Activated CD8-positive, alpha-beta memory T cell treated with anti-CD3 and anti-CD28 coated beads for 24 hours (primary cell): ENCODE measurements around the gene SFT2D2.

ENCODE experiments used
- DNase-seq: peaks from one replicate; pipeline ENCODE4 v3.0.0-alpha.2; 2020

Gene SFT2D2

DNA sequence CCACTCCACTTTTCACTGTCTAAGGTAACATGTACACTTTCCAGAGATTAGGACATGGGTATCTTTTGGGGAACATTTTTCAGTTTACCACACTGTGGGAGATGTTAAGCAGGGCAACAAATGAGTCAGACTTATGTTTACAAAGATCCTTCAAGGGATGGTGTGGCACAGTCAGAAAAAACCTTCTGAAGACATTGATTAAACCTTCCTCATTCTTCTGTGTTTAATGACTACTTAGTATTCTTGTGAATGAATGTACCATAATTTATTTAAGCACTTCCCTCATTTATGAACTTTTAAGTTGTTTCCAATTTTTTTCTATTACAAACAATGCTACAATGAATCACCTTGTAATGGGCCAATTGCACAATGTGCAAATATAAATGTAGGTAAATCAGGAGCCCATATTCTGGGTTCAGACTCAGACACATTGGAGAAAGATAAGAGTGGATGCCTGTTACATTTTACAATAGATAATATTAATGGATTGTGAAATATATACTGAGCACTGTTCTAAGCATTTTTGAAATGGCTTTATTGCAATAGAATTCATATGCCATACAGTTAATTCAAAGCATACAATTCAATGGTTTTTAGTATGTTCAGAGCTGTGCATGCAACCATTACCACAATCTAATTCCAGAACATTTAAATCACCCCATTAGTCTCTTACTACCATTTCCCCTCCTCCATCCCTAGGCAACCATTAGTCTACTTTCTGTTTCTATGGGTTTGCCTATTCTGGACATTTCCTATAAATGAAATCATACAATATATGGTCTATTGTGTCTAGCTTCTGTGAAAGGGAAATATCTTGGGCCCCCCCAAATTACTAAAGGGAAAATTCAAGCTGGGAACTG is 1.9 kb upstream of the SFT2D2 start:
- no peak for DNase-seq

DNA sequence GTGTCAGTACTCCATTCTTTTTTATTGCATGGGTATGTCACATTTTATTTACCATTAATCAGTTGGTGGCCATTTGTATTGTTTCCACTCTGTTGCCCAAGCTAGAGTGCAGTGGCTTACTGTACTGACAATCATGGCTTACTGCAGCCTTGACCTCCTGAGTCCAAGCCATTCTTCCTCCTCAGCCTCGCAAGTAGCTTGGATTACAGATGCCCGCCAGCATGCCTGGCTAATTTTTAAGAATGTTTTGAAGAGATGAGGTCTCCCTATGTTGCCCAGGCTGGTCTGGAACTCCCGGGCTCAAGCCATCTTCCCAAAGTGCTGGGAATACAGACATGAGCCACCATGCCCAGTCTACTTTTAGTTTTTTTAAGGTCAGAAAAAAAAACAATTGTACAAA is 813 bp upstream of the SFT2D2 start:
- DNase-seq = no peak

DNA sequence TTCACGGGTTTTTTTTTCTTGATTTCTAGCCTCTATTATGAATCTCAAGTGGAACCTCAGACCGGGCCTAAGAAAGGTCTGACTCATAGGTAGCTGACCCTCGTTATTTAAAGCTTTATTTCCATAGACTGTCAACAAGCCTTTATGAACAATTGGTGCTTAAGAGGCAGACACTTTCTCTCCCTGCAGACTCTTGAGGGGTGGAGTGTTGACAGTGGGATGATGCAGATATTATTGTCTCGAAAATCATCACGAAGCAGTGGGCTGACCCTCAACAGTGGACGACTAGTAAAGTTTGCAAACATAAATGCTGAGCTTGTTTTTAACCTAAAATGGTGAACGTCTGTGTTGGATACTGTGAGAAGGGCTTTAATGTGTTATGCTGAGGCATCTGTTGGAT is 1.8 kb downstream of the SFT2D2 start:
- no peak for DNase-seq

DNA sequence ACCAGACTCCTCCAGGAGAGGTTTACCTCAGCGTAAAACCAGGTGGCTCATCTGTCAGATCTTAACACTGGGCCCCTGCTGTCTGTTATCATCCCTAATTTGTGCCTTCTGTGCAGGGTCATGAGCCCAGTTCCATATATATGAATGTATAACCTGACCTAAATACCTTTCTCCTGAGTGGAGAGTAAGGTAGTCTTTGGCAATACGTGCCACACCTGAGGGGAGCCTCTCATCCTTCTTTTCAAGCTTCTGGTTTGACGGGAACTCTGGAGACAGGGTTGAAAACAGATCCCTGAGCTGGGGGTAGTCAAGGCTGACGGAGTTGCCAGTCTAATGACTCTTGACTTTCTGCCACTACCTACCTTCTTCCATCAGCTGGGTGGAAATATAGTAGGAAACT is 4.1 kb downstream of the SFT2D2 start:
- DNase-seq = no peak

DNA sequence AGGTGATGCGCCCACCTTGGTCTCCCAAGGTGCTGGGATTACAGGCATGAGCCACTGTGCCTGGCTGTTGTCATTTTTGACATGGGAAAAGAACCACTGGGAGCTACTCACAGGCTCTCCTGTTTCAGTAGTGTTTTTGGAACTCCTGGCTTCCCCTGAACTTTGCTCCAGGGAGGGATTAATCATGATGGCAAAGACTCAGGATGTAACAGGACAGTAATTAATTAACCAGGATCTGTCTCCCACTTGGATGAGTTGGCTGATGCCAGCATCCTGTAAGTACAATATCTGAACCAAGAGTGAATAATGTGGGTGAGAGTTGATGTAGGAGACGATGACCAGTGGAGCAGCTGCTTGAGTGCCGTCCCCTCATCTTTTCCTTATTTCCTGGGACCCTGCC is 4.9 kb downstream of the SFT2D2 start:
- DNase-seq = no peak

DNA sequence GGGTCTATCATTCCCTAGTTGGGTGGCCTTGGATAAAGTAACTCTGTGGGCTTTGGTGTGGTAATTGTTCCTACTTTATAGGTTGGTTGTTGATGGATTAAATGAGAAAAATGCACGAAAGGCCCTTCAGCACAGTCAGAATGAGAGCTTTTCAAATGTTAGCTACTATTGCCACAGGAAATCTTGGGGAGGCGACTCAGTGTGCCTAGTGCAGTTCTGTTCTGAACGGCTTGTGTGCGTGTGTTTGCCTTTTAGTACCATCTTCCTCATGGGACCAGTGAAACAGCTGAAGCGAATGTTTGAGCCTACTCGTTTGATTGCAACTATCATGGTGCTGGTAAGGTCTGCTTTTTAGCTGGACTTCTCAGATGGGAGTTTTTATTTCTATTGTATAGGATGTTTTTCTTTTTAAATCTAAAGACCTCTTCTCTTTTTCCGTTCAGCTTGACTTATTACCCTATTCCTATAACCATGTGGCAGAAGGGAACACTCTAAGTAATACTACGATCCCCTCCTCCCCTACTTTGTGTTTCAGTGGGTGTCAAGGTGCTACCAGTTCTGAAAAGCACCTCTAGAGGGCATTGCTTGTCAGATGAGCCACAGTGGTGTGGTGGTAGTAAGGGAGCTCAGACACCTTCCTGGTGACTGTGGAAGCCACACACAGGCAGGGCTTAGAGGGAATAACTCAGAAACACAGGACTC is 9.2 kb downstream of the SFT2D2 start:
- DNase-seq = no peak

GRCh38 chr1:168235548-168235885 is 9.7 kb downstream of the SFT2D2 start:
- DNase-seq = no peak

DNA sequence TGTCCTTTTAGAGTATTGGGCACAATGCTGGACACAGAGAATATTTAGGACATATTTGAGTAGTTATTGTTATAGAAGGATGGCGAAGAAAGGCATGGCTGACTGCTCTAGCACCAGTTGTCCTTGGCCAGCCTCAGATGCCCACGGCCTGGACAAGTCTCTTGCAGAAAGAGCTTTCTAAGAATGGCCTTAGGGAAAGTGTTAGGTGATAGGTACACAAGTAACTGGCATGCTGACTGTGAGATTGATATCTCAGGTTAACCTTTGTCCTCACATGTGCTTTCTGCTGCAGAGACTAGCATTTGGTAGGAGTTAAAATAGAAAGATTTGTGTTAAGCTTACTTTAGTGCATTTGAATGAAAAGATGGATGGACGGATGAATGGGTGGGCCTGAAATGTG is 10.1 kb downstream of the SFT2D2 start:
- DNase-seq = no peak

DNA sequence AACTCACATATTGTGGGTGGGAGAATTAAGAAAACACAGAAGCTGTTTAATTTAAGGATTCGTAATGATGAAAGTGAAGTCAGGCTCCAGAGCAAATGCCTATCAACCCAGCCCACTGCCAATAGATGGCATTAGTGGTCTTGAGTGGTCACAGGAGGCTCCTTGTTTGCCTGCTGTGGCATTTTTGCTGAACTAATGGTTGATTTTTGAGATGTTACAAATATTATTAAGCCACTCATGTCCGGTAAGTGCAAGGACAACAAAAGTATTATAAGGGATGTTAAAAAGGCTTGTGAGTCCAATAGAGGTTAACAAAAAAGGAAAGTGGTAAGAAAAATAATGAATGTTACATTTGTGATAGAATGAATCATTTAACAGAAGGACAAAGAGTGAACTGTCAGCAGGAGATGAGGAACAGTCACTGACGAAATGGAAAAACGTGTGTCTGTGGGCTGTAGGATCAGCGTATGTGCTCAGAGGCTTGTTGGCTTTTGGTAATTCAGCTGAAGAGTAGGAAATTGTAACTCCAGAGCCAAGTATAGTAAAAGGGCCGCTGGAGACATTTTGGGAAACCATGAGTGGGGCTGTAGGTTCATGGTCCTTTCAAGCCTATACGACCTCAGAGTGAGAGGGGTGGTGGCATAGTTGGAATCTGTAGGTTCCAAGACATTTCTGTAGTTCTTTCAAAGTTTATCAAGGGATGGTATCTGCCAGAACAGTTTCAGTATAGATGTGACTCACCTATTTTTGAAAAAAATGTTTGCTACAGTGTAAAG is 11.2 kb downstream of the SFT2D2 start:
- DNase-seq = no peak

DNA sequence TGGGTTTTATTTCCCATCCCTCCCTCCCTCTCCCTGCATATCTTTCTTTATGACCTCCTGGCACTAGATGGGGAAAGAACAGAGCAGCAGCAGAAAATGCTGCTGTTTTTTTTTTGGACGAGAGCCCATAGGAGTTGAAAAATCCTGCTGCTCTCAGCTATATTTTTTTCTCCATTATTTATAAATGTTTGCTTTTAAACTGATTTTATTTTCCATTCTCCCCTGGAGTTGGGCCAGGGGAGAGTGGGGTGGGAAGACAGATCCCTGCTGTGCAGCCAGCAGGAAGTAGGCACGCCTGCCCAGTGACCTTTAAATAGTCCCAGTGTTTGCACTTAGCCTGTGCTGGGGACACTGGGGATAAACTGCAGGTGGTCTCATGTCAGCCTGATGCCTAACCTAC is 17.4 kb downstream of the SFT2D2 start:
- no peak for DNase-seq

- DNase-seq = no peak
These were observed 17.9 kb downstream of the SFT2D2 start for GRCh38 chr1:168243636-168244212.

DNA sequence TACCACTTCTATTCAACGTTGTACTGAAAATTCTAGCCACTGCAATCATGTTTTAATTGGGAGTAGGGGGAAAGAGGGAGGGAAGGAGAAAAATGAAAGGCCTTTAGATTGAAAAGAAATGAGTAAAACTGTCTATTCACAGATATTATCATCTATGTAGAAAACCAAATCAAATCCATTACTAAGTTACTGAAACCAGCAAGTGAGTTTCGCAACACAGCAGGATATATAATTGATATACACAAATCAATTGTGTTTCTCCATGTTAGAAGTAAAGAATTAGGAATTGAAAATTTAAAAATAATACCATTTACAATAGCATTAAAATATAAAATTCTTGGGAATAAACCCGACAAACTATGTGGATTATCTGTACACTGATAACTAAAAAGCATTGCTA is 19.2 kb downstream of the SFT2D2 start:
- no peak for DNase-seq

DNA sequence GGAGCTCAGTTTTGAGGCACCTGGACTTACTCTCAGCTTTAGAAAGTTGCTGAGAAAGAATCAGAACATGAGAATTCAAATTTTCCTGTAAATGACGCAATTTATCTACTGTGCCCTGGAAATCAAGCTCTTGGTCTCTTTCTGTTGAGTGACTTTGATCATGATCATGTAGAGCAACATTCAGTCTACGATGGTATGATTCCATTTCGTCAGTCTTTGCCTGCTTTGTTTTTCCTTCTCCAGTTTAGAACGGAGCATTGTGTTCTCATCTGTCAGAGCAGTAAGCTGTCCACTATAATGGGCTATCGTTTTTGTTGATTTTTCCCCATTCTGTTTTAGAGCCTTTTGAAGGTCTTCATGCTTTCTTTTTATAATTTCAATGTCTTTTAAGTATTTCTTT is 20.7 kb downstream of the SFT2D2 start:
- no peak for DNase-seq

- DNase-seq = no peak
These were observed 26.5 kb downstream of the SFT2D2 start for GRCh38 chr1:168252204-168252733.

- no peak for DNase-seq
These were observed 30.4 kb downstream of the SFT2D2 start for GRCh38 chr1:168256164-168256563.

- no peak for DNase-seq
These were observed 31.6 kb downstream of the SFT2D2 start for GRCh38 chr1:168257397-168257796.

DNA sequence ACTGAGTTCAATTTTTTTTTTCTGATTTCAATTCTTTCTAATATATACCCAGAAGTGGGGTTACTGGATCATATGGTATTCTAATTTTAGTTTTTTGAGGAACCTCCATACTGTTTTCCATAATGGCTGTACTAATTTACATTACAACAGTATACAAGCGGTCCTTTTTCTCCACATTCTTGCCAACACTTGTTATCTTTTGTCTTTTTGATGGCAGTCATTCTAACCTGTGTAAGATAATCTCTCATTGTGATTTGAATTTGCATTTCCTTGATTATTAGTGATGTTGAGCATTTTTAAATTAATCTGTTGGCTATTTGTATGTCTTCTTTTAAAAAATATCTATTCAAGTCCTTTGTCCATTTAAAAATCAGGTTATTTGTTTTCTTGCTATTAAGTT is 33.8 kb downstream of the SFT2D2 start:
- DNase-seq = no peak

DNA sequence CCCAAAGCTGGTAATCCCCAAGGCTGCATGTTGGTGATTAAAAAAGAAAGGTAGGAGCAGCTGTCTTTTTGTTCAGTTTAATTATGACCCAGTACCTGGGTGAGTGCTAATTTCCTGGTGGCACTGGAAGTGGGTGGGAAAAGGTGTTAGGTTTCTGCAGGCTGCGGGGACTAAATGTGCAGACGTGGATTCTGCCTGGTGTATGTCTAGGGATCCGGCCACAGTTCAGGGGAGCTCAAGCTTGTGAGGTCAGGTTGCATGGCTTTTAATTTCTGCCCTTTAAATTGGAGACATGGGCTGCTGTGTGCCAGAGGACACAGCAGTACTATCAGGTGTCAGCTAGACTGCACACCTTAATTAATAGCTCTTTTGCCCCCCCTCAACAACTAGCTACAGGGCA is 34.6 kb downstream of the SFT2D2 start:
- no peak for DNase-seq

DNA sequence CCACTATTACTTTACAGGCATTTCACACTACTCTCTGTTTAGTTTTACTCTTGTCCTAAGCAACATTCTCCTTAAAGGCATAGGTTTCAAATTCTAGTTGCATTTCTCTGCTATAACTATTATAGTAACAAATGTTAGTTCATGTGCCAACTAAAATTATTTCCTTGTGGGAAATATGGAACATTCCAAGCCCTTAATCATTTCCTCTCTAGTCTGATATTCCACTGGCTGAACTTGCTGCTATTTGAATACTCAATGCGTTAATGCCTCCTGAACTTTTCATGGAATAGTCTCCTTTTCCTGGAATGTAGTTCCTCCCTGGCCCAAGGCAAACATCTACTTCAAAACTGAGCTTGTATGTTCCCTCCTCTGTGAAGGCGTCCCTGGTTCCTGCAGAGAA is 35.6 kb downstream of the SFT2D2 start:
- no peak for DNase-seq

- DNase-seq = no peak
These were observed 37.3 kb downstream of the SFT2D2 start for GRCh38 chr1:168263130-168263529.

DNA sequence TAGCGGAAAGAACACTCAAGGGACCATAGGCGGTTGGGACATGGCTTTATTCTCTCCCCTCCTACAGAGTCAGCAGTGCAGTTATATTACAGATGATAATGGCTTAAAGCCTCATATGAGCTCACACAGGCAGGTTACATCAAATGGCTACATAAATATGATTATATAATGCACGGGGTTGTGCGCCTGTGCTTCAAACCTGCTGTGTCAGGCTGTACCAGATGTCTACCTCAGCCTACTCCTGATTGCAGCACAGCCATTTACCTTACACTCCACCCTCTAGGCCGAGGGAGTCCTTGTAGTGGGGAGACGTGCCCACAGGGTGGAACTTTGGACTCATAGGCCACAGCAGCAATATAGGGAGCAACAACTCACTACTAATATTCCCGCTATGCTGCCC is 38.5 kb downstream of the SFT2D2 start:
- DNase-seq = no peak

DNA sequence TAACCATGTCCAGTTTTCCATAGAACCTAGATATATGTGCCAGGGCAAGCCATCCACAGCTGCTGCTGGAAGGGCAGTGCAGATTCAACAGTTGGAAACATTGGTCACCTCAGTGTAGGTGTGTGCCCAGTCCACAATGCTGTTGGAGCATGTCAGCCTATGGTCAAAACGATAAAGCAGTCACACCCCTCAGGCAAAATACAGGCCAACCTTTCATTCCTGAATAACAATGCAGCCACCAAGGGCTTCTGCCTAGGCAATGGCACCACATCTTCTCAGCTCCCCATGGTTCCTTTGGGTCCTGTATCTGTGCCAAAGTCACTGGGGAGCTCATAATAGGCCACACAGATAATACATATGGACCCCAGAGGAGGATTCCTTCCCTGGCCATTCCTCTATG is 39.8 kb downstream of the SFT2D2 start:
- DNase-seq = no peak

- DNase-seq = no peak
These were observed 40.9 kb downstream of the SFT2D2 start for GRCh38 chr1:168266644-168267186.
